ENCODE results near the gene CECR2.
"Not testable (repeated sequence)": the region's sequence is repeated elsewhere in the genome, so short reads cannot be mapped to it uniquely, and the experiment has no call there.

The CECR2 gene

DNA sequence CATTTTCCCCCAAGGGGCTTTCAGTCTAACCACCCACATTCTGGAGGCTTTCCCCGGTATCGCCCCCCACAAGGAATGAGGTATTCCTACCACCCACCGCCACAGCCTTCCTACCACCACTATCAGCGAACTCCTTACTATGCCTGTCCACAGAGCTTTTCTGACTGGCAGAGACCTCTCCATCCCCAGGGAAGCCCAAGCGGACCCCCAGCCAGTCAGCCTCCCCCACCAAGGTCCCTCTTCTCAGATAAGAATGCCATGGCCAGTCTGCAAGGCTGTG lies 179.4 kb downstream of the CECR2 start:
- DNase-seq (ENCODE audit: low spot score in 2 of 2) (no peak), ATAC-seq (ENCODE audit: low read depth) (no peak)
- Mint-ChIP-seq H3K36me3 (no peaks in the 10 kb centered on the region), H3K27me3 (no peaks in the 10 kb centered on the region), H3K4me3 (no peak overlapping the region), H3K27ac (no peak overlapping the region), H3K9me3 (no peaks in the 10 kb centered on the region), H3K4me1 (no peaks in the 10 kb centered on the region)

DNA sequence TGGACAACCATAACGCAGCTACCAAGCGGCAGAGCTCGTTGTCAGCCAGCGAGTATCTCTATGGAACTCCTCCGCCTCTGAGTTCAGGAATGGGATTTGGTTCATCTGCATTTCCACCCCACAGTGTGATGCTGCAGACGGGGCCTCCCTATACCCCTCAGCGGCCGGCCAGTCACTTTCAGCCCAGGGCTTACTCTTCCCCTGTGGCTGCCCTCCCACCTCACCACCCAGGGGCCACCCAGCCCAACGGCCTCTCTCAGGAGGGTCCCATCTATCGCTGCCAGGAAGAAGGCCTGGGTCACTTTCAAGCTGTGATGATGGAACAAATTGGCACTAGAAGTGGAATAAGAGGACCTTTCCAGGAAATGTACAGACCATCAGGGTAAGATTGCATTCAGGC lies 179.9 kb downstream of the CECR2 start:
- Mint-ChIP-seq H3K27me3 (no peaks in the 10 kb centered on the region), H3K27ac (no peak overlapping the region), H3K4me3 (no peak overlapping the region), H3K36me3 (no peaks in the 10 kb centered on the region), H3K9me3 (no peaks in the 10 kb centered on the region), H3K4me1 (no peaks in the 10 kb centered on the region)
- no peak for ATAC-seq (ENCODE audit: low read depth)
- no peak for DNase-seq (ENCODE audit: low spot score in 2 of 2)

DNA sequence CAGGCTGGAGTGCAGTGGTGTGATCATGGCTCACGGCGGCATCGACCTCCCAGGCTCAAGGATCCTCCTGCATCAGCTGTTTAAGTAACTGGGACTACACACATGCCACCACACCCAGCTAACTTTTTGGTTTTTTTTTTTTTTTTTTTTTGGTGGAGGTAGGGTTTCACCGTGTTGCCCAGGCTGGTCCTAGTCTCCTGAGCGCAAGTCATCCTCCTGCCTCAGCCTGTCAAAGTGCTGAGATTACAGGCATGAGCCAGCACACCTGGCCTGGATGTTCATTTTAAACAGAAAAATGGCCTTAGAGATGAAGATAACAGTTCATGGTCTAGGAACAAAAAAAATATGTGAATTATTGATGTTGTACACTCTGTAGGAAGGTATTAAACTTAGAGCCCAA lies 180.4 kb downstream of the CECR2 start:
- Mint-ChIP-seq H3K4me3 (no peak overlapping the region), H3K27ac (no peak overlapping the region), H3K27me3 (no peaks in the 10 kb centered on the region), H3K36me3 (no peaks in the 10 kb centered on the region), H3K4me1 (no peaks in the 10 kb centered on the region), H3K9me3 (no peaks in the 10 kb centered on the region)
- DNase-seq (ENCODE audit: low spot score in 2 of 2) = no peak
- ATAC-seq (ENCODE audit: low read depth) = no peak

DNA sequence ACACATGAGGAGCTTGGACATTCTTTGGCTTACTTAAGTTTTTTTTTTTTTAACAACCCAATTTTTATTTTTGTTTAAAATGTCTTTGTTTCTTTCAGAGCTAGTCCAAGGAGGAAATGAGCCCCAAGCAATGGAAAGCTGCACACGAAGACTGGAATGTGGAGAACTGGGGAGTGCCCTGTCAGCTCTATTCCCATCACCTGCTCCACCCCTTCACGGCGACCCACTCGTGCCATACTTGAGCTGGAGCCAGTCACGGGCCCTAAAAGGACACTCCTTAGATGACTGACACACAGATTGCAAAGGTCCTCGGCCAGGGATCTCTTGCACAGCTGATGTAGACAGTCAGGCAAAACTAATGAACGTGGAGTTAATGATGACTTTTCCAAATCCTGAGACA lies 183.5 kb downstream of the CECR2 start:
- no peaks in the 10 kb centered on the region for H3K9me3 Mint-ChIP-seq
- no peaks in the 10 kb centered on the region for H3K4me1 Mint-ChIP-seq
- H3K36me3 Mint-ChIP-seq = no peaks in the 10 kb centered on the region
- DNase-seq (ENCODE audit: low spot score in 2 of 2) (no peak), ATAC-seq (ENCODE audit: low read depth) (no peak)
- H3K27ac Mint-ChIP-seq = no peak overlapping the region
- no peak overlapping the region for H3K4me3 Mint-ChIP-seq
- H3K27me3 Mint-ChIP-seq = no peaks in the 10 kb centered on the region

DNA sequence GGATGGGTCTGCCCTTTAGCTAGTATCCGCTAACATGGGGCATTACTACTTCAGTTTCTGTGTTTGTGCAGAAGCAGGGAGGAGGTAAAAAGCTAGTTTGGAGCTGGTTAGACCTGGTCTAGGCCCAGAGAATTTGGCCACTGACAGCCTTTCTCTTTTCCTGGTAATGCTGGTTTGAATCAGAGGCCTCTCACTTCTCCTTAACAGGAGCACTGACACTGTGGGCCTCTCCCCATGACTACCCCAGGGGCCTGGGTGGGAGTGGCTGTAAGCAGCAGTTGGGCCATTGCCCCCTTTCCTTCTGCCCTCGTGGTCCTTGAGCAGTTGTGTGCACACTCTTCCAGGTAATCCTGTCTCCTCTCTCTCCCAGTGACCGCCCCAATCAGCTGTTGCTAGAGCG lies 185.6 kb downstream of the CECR2 start:
- Mint-ChIP-seq H3K4me1 (no peaks in the 10 kb centered on the region), H3K9me3 (no peaks in the 10 kb centered on the region), H3K27ac (no peak overlapping the region), H3K4me3 (no peak overlapping the region), H3K36me3 (no peaks in the 10 kb centered on the region), H3K27me3 (no peaks in the 10 kb centered on the region)
- ATAC-seq (ENCODE audit: low read depth) (no peak), DNase-seq (ENCODE audit: low spot score in 2 of 2) (no peak)

DNA sequence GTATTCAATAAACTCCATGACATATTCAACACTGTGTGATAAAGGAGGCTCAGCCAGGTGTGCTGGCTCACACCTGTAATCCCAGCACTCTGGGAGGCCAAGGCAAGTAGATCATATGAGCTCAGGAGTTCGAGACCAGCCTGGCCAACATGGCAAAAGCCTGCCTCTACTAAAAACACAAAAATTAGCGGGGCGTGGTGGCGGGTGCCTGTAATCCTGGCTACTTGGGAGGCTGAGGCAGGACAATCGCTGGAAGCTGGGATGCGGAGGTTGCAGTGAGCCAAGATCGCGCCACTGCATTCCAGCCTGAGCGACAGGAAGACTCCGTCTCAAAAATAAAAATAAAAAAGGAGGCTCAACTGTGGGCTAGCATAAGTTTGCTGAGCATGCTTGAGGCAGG lies 189.9 kb downstream of the CECR2 start:
- ATAC-seq (ENCODE audit: low read depth) = no peak
- no peaks in the 10 kb centered on the region for H3K4me1 Mint-ChIP-seq
- H3K36me3 Mint-ChIP-seq = no peaks in the 10 kb centered on the region

DNA sequence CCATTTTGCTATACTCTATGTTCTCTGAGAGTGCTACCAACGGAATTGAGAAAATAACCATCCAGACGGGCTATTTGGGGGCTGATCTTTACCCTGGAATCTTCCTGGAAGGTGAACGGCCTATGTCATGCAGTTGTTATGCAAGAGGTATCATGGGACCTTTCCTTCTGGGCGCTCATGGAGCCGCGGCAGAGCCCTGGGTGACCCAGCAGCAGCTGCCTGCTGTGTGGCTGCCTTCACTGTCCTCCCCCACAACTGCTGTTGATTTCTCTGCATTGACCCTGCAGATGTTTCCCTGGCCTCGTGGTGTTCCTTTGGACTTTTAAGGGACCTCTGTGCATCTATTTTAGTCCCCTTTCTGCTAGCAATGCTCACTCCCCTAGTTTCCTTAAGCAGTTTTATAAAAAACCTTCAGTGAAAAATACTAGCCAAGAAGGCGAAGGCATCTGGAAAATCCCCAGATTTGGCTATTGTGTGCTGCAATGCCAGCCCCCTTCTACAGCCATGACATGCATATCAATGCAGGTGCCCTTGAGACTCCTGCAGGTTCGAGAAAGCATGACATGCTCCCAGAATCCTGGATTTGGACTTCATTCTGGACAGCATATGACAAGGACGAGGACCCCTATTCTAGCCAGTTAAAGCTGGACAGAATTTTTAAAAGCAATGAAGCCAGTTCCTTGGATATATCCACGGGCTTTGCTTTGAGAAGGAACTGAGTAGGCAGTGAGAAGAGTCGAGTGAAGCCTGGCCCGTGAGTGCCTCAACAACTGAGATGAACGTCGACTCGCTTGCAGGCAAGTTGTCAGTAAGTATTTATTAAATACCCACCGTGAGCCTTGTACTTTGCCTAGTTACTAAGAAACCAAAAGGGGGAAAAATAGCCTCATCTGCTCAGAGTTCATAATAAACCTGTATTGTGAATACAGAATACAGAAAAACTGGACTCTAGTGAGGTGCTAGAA lies 193.9 kb downstream of the CECR2 start, which contains the start of gene SLC25A18:
Gene SLC25A18 (plus strand): TSS at position 593 of the 965 bp plus-strand sequence. CDS start 16,447 bp downstream, outside the sequence.
- Mint-ChIP-seq H3K27ac (no peak within 1 kb of the TSS), H3K27me3 (peaks cover 8% of the 10 kb centered on the region), H3K36me3 (no peaks in the 10 kb centered on the region), H3K9me3 (no peaks in the 10 kb centered on the region), H3K4me1 (no peaks in the 10 kb centered on the region), H3K4me3 (no peak within 1 kb of the TSS)
- ATAC-seq (ENCODE audit: low read depth) (no peak), DNase-seq (ENCODE audit: low spot score in 2 of 2) (no peak)

More for the DNA sequence above, 189.9 kb downstream of the CECR2 start:
- peaks cover 2% of the 10 kb centered on the region for H3K27me3 Mint-ChIP-seq
- no peak overlapping the region for H3K27ac Mint-ChIP-seq
- no peaks in the 10 kb centered on the region for H3K9me3 Mint-ChIP-seq
- H3K4me3 Mint-ChIP-seq = no peak overlapping the region
- DNase-seq (ENCODE audit: low spot score in 2 of 2) = no peak

DNA sequence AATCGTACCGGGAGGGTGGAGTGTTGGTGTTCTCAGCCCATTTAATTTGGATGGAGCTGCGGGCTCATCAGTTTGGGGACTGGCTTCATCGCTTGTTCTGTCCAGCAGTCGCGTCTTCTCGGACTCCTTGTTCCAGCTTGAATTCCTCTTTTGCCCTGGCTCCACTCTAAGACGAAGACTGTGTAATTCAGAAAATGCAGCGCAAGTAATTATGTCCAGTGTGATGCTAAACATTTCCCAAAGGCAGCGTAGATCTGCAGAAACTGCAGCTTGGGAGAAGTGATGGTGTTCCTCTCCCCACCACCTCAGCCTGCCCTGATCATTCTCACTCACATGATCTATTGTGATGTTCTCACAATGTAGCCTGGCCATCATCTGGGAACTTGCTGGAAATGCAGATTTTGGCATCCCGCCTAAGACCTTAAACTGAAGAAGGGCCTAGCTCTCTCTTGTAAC lies 194.7 kb downstream of the CECR2 start:
- H3K4me3 Mint-ChIP-seq = no peak overlapping the region
- ATAC-seq (ENCODE audit: low read depth) = no peak
- DNase-seq (ENCODE audit: low spot score in 2 of 2) = no peak

DNA sequence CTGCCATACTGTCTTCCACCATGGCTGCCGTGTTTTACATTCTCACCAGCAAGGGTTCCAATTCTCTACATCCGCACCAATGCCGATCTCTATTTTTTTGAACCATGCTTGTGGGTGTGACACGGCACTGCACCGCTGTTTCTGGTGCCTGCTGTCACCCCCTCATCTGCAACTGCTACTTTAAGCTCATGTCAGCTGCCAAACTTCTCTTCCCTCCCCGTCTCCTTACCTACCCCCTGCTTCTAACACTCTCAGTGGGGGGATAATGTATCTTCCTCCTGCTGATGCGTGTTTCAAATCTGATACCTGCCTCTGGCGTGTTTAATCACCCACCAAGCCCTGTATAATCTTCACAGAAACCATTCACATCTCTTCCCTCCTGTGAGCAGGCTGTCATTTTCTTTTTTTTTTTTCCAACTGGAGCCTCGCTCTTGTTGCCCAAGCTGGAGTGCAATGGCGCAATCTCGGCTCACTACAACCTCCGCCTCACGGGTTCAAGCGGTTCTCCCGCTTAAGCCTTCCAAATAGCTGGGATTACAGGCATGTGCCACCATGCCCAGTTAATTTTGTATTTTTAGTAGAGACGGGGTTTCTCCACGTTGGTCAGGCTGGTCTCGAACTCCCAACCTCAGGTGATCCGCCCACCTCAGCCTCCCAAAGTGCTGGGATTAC lies 196.9 kb downstream of the CECR2 start:
- not testable (repeated sequence) for H3K36me3 Mint-ChIP-seq; H3K4me3 Mint-ChIP-seq; H3K27ac Mint-ChIP-seq; H3K4me1 Mint-ChIP-seq; H3K9me3 Mint-ChIP-seq; ATAC-seq (ENCODE audit: low read depth); DNase-seq (ENCODE audit: low spot score in 2 of 2)
- peaks cover 13% of the 10 kb centered on the region for H3K27me3 Mint-ChIP-seq

More for the DNA sequence above, 194.7 kb downstream of the CECR2 start:
- Mint-ChIP-seq H3K4me1 (no peaks in the 10 kb centered on the region), H3K36me3 (no peaks in the 10 kb centered on the region), H3K27ac (no peak overlapping the region), H3K9me3 (no peaks in the 10 kb centered on the region), H3K27me3 (peaks cover 8% of the 10 kb centered on the region)

DNA sequence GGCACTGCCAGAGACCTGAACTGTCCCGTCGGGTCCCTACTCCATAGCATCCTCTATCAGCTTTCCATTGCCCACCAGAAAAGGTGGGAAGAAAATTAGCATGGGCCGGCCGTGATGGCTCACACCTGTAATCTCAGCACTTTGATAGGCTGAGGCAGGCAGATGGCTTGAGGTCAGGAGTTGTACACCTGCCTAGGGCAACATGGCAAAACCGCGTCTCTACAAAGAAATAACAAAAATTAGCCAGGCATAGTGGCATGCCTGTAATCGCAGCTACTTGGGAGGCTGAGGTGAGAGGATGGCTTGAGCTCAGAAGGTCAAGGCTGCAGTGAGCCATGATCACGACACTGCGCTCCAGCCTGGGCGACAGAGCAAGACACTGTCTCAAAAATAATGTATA lies 197.5 kb downstream of the CECR2 start:
- ATAC-seq (ENCODE audit: low read depth) (no peak), DNase-seq (ENCODE audit: low spot score in 2 of 2) (no peak)
- no peak overlapping the region for H3K4me3 Mint-ChIP-seq
- H3K4me1 Mint-ChIP-seq = no peaks in the 10 kb centered on the region
- no peak overlapping the region for H3K27ac Mint-ChIP-seq
- H3K27me3 Mint-ChIP-seq = peaks cover 13% of the 10 kb centered on the region
- no peaks in the 10 kb centered on the region for H3K36me3 Mint-ChIP-seq
- no peaks in the 10 kb centered on the region for H3K9me3 Mint-ChIP-seq

DNA sequence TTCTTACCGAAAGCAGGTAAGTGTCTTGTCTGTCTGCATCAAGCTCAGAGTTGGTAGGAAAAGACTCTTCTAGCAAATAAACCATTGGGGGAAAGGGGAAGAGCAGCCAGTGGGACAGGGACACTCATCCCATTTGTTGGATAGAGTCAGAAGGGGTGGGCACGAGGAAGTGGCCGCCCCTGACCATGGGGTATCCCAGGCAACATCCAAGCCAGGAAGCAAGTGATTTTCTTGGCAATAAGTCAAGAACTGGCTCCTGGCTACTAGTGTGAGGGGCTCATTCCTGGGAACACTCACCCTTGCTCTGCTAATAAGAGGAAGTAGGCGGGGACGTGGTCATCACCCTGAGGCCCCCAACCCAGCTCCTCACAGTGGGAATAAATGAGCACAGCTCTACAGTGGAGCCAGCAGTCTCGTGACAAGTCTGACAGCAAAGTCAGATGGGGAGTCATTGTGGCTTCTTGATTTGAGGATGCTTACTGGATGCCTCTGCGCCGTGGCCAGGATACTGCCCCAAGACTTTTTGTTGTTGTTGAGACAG lies 200.8 kb downstream of the CECR2 start:
- ATAC-seq (ENCODE audit: low read depth) (no peak), DNase-seq (ENCODE audit: low spot score in 2 of 2) (no peak)
- no peak overlapping the region for H3K27ac Mint-ChIP-seq
- H3K9me3 Mint-ChIP-seq = no peaks in the 10 kb centered on the region
- peaks cover 4% of the 10 kb centered on the region for H3K4me1 Mint-ChIP-seq
- H3K36me3 Mint-ChIP-seq = no peaks in the 10 kb centered on the region
- H3K4me3 Mint-ChIP-seq = no peak overlapping the region
- peaks cover 13% of the 10 kb centered on the region for H3K27me3 Mint-ChIP-seq

DNA sequence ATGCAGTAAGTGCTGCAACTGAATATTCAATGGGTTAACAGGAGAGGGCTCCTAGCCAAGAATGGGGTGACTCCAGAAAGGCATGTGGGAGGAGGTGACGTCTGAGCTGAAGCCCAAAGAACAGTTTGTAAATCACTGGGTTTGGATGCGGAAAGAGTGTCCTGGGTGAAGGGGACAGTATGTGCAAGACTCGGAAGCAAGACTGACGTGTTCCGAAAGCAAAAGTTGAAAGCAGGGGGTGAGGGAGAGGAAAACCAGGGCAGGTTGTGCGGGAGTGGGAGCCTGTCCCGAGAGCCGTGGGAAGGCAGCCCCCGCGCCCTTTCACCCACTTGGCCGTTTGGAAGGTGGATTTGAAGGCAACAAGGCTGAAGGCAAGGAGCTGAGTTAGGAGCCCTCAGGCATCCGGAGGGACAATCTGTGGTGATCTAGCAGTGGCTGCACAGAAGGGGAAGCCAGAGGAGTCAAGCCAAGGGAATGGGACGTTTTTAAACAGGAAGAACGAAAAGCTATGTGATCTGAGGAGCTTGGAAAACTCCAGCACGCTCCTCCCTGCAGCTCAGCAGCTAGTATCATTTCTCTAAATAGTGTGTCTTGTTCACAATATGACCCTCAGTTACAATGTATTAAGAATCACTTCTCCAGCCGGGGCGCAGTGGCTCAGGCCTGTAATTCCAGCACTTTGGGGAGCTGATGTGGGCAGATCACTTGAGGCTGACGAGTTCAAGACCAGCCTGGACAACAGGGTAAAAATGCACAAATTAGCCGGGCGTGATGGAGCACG lies 201.8 kb downstream of the CECR2 start:
- no peaks in the 10 kb centered on the region for H3K9me3 Mint-ChIP-seq
- DNase-seq (ENCODE audit: low spot score in 2 of 2) (no peak), ATAC-seq (ENCODE audit: low read depth) (no peak)
- no peak overlapping the region for H3K4me3 Mint-ChIP-seq
- peaks cover 11% of the 10 kb centered on the region for H3K27me3 Mint-ChIP-seq
- H3K4me1 Mint-ChIP-seq = peaks cover 4% of the 10 kb centered on the region
- no peaks in the 10 kb centered on the region for H3K36me3 Mint-ChIP-seq
- H3K27ac Mint-ChIP-seq = no peak overlapping the region

DNA sequence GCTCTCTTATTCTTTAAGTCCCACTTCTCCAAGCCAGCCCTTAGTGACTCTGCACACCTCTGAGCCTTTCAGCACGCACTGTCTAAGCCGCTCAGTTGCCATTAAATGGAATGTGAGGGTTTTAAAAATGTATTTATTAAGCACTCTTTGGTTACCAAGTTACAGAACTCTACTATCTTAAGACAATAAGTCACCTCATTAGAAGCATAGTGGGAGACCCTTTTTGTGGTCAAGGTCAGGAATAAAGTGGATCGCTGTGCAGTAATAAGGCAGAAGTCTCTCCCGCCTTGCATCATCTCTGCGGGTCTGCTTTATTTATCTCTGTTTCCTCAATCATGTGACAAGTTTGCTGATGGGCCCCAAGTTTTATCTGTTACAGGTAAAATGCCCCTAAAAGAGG lies 205.9 kb downstream of the CECR2 start:
- Mint-ChIP-seq H3K9me3 (no peaks in the 10 kb centered on the region), H3K27ac (no peak overlapping the region), H3K4me1 (peaks cover 4% of the 10 kb centered on the region), H3K27me3 (peaks cover 8% of the 10 kb centered on the region), H3K36me3 (no peaks in the 10 kb centered on the region), H3K4me3 (no peak overlapping the region)
- no peak for ATAC-seq (ENCODE audit: low read depth)
- no peak for DNase-seq (ENCODE audit: low spot score in 2 of 2)

DNA sequence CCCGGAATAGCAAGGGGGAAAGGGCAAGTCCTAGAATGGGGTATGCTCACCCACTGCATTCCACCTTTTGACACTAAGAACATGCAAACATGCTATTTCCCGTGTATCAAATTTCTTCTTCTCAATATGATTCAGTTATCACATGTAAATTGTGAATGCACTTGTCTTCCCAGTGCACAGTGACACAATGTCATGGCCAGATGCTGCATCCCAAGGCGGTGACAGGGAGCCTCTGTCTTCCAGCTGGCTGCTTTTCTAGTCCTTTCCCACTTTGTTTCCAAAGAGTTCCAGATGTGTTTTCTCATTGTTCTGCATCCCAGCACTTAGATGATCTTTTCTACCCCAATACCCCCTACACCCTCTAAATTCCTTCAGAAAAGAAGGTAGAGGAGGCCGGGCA lies 206.4 kb downstream of the CECR2 start:
- Mint-ChIP-seq H3K27ac (no peak overlapping the region), H3K4me1 (peaks cover 4% of the 10 kb centered on the region), H3K27me3 (peaks cover 7% of the 10 kb centered on the region), H3K9me3 (no peaks in the 10 kb centered on the region), H3K36me3 (no peaks in the 10 kb centered on the region), H3K4me3 (no peak overlapping the region)
- no peak for DNase-seq (ENCODE audit: low spot score in 2 of 2)
- ATAC-seq (ENCODE audit: low read depth) = no peak
